Islet precursor cell (in vitro differentiated cells): ENCODE measurements around the gene MMD.
"Not testable (repeated sequence)": the region's sequence is repeated elsewhere in the genome, so short reads cannot be mapped to it uniquely, and the experiment has no call there.

ENCODE experiments used
- DNase-seq: peaks from one replicate; pipeline ENCODE4 v3.0.0-alpha.2; 2018

The MMD gene

DNA sequence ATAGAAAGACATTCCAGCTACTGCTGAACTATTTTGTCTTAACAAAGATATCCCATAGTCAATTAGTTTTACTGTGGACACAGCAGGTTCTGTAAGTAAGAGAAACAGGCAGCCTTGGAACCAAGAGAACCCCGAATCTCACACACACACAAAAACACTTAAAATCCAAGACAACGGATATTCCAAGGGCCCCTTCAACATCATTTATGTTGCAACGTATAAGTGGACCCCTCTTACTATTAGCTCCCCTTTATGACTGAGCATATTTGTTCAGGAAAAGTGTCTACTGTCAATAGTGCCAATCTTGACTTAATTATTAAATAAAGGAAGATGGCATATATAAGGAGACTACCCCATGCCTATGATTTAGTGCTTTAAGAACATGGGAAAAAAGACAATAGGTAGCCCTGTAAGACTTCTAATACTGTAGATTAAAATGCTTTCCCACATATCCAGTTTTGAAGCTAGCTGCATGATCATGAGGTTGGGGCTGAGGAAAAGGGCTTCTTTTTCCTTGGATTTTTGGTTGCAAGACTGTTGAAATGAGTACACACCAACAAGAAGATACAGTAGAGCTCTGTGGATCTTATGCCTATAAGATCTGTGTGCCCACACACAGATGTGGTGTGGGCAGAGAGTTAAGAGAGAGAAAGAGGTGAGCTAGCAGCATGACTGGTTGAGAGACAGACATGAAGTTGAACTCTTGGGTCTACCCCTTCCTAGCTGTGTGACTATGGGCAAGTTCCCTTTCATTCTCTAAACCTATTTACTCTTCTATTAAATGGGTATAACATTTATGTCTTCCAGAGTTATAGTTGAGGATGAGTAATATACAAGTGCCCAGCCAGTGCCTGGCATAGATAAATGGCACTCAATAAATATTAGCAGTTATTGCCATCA, 3.0 kb downstream of the MMD start:
- DNase-seq: no peak

GRCh38 chr17:55417411-55418268, 4.0 kb downstream of the MMD start:
- DNase-seq: no peak

GRCh38 chr17:55416470-55417052, 5.1 kb downstream of the MMD start:
- no peak for DNase-seq

DNA sequence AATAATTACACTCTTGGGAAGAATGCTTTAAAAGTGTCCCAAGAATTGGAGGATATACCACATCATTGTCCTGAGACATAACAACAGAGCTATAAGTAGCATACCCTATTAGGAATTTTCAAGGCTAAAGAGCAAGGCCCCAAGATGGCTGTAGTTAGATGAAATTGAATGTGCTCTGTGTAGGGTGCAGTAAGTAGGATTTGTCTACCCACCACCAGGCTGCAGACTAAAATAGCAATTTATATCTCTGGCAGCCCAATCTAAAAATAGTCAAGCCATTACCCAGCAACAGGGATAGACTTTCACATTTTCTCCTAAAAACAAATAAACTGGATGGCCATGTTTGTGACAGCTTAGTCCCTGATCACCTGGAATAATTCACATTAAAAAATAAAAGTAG, 5.6 kb downstream of the MMD start:
- no peak for DNase-seq

DNA sequence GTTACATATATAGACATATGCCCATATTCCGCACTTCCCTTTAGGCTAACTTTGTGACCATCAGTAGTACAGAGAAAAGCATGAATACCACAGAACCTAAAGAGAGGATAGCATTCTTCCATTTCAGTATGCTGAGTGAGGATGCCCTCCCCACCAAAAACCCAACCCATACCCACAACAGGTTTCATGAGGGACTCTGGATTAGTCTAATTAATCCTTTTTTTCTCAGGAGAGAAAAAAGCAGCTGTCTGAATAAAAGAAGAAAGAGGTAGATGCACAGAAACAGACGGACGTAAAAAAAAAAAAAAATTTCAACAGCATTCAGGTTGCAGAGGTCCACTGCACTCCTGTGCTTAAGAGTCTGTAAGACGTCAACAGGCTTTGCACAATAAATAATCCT, 6.7 kb downstream of the MMD start:
- no peak for DNase-seq

DNA sequence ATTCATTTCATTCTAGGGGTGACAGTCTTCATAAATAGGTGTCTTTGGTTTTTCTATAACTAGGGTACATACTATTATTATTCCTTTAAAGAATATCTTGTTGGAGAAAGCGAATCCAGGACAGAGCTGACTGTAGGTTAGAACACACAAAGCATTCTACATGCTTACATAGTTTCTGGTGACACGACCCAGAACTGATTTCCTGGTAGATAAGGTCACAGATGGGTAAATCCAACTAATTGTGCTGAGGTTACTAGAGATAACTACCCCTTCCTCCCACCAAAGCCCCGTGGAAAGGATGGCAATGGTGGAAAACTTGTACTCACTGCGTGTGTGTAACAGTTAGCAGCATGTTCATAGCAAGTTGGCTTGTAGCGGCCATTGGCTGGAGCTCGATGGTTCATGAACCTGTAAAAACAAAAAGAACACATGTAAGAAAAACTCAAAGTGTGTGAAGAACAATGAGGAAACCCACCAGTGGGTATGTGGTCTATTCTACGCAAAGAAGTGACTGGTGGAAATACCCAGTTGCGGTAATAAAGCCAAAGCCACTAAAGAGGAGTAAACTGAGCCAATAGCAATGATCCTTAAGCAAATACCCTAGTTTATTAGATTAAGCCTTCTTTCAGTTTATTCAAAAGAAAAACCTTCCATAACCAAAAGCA, 7.7 kb downstream of the MMD start:
- DNase-seq: no peak

GRCh38 chr17:55411463-55411855, 10.2 kb downstream of the MMD start:
- DNase-seq: no peak

DNA sequence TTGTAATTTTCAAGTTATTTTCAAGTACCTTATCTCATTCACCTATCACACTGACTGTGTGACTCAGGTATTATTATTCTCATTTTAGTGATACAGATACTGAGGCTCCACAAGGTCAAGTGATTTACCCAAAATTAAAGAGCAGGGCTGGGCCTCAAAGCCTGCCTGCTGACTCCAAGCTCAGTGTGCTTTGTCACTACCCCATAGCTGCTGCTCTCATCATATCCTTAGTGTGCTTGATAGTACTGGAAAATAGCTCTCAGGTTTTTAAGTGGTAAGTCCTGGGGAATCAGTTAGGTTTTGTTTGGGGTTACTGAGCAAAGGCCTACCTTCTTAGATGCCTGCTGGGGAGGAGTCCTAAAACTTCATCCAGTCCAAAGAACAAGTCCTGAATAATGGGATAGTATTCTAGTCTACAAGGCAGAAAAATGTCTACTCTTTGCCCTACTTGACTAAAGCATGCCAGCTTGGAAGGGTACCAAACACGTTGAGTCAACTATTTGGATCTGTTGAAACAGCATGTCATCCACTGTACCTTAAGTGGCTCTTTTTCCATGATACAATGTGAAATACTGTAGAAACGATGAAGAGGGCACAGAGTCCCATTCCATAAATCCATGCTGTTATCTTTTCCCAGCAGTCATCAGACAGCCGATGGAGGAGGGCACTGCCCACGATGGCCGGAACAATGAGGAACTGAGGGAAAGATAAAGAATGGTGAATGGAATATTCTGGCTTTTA, 10.7 kb downstream of the MMD start:
- DNase-seq: no peak

DNA sequence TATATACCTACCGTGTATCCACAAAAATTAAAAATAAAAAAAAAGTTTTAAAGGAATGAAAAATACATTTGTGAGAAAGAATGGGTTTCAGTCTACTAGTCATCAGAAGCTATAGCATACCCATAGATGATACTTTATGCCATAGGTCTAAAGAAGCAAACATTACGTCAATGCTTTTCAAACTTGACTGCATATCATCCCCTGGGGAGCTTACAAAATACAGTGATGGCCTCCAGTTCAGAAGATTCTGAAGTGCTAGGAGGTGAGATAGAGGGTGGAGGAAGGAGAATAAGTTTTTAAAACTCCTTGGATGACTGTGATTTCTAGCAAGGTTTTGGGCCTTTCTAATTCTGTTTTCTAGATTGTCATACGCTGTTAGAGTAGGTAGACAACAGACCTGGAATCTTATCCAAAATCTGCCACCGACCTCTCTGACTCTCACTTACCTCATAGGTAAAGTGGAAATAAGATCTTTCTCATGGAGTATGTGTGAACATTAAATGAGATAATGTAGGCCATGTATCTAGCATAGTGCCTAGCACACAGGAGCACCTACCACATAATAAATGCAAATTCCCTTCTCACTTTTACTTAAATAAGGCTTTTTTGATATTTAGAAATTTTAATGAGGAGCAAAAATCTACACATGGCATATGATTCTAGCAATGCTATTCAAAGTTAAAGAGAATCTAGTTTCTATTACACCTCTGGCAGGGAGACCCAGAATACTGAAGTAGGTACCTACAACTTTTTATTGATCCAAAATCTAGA, 12.4 kb downstream of the MMD start:
- DNase-seq: no peak

- no peak for DNase-seq
Measured at GRCh38 chr17:55407641-55408566, 13.7 kb downstream of the MMD start.

- no peak for DNase-seq
Measured at GRCh38 chr17:55405600-55405999, 16.0 kb downstream of the MMD start.

GRCh38 chr17:55404197-55404596, 17.4 kb downstream of the MMD start:
- not testable (repeated sequence) for DNase-seq

- DNase-seq: no peak
Measured at GRCh38 chr17:55402374-55402773, 19.3 kb downstream of the MMD start.

- no peak for DNase-seq
Measured at GRCh38 chr17:55398689-55399088, 22.9 kb downstream of the MMD start.

DNA sequence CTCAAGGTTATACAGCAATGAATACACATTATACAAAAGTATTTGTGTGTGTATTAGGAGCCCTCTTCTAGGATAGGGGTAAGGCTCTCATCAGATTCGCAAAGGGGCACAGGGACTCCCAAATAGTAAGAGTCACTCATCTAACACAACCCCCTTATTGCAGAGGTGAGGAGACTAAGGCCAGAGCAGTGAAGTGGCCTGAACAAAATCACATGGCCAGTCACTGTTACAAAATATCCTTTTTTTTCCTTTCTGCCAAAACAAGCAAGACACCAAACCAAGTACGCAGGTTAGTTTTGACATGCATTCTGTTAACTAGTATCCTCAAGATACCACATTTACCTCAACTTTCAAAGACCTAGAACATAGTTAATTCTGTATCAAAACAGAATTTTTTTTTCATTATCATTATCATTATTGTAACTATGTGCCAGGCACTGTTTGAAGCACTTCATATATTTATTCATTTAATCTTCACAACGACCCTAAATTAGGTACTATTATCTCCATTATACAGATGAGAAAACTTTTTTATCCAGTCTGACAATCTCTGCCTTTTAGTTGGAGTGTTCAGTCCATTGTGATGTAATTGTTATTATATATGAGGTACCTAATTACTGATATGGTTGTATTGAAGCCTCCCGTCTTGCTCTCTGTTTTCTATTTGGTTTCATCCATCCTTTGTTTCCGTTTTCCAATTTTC, 25.7 kb downstream of the MMD start:
- no peak for DNase-seq

DNA sequence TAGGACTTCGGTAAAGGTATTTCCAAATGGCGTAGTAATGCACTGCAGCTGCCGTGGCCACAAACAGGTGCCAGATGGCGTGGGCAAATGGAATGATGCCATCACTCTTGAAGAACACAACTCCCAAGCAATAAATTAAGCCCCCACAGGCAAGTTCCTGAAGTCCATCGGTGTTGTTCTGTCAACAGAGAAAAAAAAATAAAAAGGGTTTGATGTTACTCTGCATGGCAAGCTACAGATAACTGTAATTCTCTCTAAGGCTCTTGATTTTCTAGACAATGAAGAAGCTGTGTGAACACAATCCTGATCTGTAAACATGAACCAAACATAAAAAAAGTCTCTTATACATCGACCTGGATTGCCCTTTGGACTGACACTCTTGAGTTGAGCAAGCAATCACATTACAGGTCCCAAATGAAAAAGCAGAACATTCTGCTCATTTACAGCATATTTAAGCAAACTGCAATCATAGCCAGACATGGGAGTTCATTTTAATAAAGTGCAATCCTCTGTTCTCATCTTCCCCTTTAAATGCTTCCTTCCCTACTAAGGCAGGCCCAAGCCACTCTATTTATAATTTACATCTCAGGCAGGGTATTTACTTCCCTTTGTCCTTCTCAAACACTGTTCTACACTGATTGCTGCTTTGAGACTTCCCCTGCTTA, 27.1 kb downstream of the MMD start:
- no peak for DNase-seq

DNA sequence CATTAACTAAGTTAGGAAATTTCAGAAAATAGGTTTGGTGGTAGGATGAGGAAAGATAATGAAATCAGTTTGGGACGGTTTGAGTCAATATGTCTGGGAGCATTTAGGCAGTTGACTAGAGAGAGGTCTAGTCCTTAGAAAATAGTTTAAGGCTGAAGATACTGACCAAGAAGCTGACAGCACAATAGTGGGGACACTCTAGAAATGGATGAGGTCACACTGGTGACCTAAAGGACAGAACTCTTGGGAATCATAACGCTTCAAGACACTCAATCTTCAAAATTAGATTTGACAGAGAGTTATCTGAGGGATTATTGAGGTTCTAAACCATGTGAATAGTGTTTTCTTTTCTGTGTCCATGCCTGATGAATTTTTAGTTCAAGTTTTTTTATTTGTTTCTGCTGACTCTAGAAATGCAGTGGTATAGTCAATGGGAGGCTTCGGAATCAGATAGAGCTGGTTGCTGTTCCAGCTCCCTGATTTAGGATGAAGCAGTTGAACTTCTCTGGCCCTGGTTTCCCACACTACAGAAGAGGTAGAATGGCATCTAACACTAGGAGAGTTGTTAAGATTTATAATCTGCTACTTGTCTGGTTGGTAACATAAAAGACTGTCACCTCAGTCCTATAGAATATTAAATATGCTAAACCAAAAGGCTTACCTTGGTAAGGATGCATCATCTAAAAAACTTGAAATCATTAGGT, 29.7 kb downstream of the MMD start:
- DNase-seq: no peak

DNA sequence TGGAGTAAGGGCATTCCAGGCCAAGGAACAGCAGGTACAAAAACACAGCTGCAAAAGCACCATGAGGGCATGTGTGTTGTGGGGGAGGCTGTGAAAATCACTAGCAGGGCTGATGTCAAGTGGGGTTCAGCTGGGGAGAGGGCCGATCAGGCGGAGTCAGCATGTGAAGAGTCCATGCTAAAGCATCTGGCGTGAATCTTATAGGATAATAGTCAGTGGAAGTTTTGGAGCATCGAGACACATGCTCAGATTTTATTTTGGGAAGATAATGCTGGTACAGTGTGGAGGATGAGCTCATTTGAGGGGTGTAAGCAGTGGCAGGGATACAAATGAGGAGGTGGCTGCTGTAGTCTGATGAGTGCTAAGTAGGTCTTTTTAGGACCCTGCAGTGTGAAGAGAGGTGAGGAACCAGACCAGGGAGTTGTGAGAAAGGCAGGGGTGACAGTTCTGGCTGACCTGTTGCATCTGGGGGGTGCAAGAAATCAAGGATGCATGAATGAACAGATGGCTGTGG, 30.3 kb downstream of the MMD start:
- DNase-seq: no peak
